ENCODE data around the gene EZH1.

EZH1 gene

GRCh38 chr17:42720996-42721583 is 23.8 kb downstream of the EZH1 start:
- peak; percentile 73 for DNase-seq (ENCODE audit: low spot score)

GRCh38 chr17:42709561-42709960 is 35.3 kb downstream of the EZH1 start:
- DNase-seq (ENCODE audit: low spot score), result no peak

GRCh38 chr17:42708588-42708987 is 36.3 kb downstream of the EZH1 start:
- DNase-seq (ENCODE audit: low spot score), result no peak

DNA sequence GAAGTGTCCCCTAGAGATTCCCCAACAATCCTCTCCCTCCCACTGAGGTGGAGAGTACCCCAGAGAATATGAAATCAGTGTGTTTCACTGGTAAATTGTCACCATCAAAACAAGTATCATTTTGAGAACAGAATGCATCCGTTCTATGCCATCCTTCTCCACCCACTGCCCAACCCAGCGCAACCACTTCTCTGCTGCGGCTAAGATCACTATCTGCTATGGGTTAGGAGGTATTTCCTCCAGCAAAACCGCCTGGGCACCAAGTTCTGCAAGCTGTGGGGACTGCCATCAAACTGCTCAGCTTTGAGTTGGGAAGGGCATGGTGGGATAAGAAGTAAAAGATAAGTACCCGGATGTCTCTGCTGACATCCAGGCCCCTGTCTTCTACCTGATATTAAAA is 38.1 kb downstream of the EZH1 start:
- no peak for DNase-seq (ENCODE audit: low spot score)

GRCh38 chr17:42704837-42705494 is 39.9 kb downstream of the EZH1 start:
- DNase-seq (ENCODE audit: low spot score), result no peak

DNA sequence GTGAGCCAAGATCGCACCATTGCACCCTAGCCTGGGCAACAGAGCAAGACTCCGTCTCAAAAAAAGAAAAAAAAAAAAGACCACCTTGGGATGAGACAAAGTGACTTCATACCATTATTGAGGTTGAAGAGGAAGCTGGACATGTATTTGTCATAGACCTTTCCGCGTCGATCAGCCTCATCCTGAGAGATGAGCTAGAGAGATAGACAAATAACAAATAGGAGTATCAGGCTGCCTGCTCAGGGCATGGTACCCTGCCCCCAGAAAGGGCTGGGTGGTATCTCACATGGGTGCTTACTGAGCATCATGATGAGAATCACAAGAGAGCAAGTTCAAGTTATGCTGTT is 40.4 kb downstream of the EZH1 start:
- no peak for DNase-seq (ENCODE audit: low spot score)

DNA sequence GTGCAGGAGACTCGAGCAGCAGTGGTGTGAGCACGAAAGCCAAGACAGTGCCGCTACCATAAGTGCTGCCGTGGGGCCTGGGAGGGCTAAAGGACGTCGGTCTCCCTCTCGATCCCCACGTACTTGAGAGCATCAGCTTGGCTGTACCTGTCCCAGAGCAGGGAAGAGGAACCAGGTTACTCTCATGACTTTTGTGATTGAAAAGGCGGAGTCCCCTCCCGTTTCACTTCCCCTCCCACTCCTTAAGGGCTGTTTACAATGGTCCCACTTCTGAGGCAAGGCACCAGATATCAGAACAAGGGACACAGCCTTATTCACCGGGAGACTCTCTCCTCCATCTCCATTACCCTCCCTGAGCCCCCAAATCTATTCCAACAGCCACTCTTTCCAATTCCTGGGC is 42.4 kb downstream of the EZH1 start:
- no peak for DNase-seq (ENCODE audit: low spot score)

GRCh38 chr17:42700586-42701289 is 44.1 kb downstream of the EZH1 start:
- no peak for DNase-seq (ENCODE audit: low spot score)

GRCh38 chr17:42699415-42699740 is 45.5 kb downstream of the EZH1 start:
- DNase-seq (ENCODE audit: low spot score), result no peak

GRCh38 chr17:42698736-42699414 is 46.0 kb downstream of the EZH1 start:
- DNase-seq (ENCODE audit: low spot score), result no peak

GRCh38 chr17:42697108-42697811 is 47.6 kb downstream of the EZH1 start:
- DNase-seq (ENCODE audit: low spot score), result peak; percentile 7

DNA sequence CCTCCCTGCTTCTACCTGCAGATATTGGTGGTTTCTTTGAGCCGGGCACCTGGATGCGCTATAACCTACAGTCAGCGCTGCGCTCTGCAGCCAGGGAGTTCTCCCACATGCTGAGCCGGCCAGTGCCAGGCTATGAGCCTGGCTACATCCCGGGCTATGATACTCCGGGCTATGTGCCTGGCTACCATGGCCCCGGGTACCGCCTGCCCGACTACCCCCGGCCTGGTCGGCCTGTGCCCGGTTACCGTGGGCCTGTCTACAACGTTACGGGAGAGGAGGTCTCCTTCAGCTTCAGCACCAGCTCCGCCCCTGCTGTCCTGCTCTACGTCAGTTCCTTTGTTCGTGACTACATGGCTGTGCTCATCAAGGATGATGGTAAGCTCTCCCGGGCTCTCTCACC is 49.3 kb downstream of the EZH1 start:
- no peak for DNase-seq (ENCODE audit: low spot score)

DNA sequence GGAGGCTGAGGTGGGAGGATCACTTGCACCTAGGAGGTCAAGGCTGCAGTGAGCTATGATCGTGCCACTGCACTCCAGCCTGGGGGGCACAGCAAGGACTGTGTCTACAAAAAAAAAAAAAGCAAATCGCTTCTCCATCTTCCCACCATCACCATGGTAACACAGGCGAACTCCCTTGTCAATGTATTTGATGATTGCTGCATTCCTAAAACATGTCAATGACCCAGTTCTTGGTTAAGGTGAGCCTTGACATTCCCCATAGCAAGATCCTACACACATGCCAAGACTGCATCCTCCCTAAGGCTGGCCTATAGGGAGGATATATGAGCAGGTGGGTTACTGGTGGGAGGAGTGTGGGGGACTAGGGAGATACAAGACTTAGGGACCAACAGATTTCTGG is 50.3 kb downstream of the EZH1 start:
- DNase-seq (ENCODE audit: low spot score), result no peak

GRCh38 chr17:42692489-42692888 is 52.4 kb downstream of the EZH1 start:
- DNase-seq (ENCODE audit: low spot score), result no peak

DNA sequence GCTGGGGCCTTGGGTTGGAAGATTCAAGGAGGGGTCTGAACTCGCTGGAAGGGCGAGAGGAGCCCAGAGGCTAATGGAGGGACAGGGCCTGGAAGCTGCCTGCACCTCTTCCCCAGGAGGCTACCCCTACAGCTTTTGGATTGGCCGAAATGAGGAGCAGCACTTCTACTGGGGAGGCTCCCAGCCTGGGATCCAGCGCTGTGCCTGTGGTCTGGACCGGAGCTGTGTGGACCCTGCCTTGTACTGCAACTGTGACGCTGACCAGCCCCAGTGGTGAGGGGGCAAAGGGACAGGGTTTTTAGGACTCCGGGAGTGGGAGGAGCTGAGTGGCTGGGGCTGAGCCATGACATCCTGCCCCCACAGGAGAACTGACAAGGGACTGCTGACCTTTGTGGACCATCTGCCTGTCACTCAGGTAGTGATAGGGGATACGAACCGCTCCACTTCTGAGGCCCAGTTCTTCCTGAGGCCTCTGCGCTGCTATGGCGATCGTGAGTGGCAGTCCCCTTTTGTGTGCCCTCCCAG is 53.8 kb downstream of the EZH1 start:
- no peak for DNase-seq (ENCODE audit: low spot score)

DNA sequence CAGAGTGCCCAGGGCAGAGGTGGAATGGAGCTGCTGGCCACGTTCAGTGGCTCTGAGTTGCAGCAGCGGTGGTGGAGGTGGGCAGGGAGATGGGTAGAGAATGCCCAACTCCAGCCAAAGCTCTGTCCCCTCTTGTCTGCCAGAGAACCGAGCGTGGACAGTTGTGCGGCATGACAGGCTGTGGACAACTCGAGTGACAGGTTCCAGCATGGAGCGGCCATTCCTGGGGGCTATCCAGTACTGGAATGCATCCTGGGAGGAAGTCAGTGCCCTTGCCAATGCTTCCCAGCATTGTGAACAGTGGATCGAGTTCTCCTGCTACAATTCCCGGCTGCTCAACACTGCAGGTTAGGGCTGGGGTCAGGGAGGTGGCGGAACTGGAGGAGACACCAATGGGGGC is 54.2 kb downstream of the EZH1 start:
- DNase-seq (ENCODE audit: low spot score), result no peak

DNA sequence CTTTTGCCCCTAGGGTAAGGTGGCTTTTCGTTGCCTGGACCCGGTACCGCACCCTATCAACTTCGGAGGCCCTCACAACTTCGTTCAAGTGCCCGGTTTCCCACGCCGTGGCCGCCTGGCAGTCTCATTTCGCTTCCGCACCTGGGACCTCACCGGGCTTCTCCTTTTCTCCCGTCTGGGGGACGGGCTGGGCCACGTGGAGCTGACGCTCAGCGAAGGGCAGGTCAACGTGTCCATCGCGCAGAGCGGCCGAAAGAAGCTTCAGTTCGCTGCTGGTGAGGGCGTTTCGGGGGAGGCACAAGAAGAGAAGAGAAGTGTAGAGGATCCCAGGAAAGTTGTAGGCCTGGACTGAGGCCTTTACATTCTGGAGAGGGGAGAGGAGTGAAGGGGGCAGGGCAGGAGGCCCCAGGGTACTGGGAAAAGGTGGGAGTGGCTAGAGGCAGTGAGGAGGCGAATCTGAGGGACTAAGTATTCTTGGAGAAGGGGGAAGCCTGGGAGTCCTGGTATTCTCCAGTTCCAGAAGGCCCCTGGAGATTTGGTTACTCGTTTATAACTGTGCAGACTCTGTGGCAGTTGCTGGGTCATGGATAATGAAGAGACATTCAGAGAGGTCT is 57.0 kb downstream of the EZH1 start:
- DNase-seq (ENCODE audit: low spot score), result no peak

DNA sequence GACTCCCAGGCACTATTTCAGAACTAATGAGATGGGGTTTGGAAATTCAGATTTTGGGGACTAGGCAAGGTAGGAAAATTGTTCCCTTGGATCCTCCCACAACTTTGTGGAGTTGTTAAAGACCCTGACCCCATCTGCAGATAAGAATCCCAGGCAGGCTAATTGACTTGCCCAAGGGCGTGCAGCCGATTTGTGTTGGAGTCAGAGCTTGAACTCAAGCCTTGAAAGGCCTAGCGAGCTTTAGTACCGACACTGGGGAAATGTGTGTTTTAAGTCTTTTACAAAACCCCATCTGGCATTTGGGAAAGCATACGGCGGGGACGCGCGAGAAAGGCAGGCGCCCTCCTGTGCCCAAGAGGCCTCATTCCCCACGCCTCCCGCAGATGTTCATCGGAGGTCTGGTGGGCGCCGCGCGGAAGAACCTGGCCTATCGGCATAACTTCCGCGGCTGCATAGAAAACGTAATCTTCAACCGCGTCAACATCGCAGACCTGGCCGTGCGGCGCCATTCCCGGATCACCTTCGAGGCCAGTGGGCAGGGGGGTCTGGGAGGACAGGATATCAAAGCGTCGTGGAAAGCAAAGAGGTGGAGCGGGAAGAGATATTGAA is 58.2 kb downstream of the EZH1 start:
- no peak for DNase-seq (ENCODE audit: low spot score)

GRCh38 chr17:42685831-42686230 is 59.0 kb downstream of the EZH1 start:
- no peak for DNase-seq (ENCODE audit: low spot score)

- no peak for DNase-seq (ENCODE audit: low spot score)
Measured at GRCh38 chr17:42684929-42685556, 59.8 kb downstream of the EZH1 start.
